Ishikawa (cell line): ENCODE results near the gene INHBB.

Experiments used
- CEBPB ChIP-seq: IDR thresholded peaks from 2 replicates; pipeline ENCODE4 v1.6.1; 2012
- EP300 ChIP-seq: IDR thresholded peaks from 2 replicates; pipeline ENCODE4 v1.6.1; 2012; ENCODE audit warnings: borderline replicate concordance
- YY1 ChIP-seq: IDR thresholded peaks from 2 replicates; pipeline ENCODE4 v1.6.1; 2012; ENCODE audit warnings: low read depth
- TF ChIP-seq, protein P1 (sequence below): IDR thresholded peaks from 2 replicates; pipeline ENCODE4 v1.6.1; 2012

DNA sequence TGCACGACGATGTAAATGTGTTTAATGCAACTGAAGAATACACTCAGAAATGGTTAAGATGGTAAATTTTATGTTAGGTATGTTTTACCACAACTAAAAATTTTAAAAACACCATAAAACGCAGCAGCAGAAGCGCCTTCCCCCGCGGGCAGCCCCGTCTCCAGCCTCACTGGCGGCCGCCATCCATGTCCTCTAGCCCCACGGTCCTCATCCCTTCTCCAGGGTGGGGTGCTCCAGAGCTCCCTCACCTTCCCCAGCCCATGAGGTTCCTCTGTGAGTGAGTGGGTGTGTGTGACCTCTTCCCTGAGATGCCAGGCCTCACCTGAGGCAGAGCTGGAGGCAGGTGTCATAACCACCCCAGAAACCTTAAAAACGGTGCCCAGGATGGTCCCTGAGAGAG, 17.0 kb downstream of the INHBB start:
- no peak for TF ChIP-seq YY1
- TF ChIP-seq, protein P1, sequence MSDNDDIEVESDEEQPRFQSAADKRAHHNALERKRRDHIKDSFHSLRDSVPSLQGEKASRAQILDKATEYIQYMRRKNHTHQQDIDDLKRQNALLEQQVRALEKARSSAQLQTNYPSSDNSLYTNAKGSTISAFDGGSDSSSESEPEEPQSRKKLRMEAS, result no peak
- no peak for TF ChIP-seq CEBPB
- TF ChIP-seq EP300, result no peak
